GM18907 (cell line): Measurements from ENCODE around the gene ACTR6.
A peak's percentile ranks its signal among the peaks of the same experiment; 100 is the strongest.

ENCODE experiments used
- ATAC-seq: cut with Tn5 transposase; IDR thresholded peaks from one replicate; pipeline ENCODE4 v1.9.1; 2021; ENCODE audit warnings: mild to moderate bottlenecking, moderate library complexity; ENCODE audit not compliant: unreplicated experiment

The ACTR6 gene

DNA sequence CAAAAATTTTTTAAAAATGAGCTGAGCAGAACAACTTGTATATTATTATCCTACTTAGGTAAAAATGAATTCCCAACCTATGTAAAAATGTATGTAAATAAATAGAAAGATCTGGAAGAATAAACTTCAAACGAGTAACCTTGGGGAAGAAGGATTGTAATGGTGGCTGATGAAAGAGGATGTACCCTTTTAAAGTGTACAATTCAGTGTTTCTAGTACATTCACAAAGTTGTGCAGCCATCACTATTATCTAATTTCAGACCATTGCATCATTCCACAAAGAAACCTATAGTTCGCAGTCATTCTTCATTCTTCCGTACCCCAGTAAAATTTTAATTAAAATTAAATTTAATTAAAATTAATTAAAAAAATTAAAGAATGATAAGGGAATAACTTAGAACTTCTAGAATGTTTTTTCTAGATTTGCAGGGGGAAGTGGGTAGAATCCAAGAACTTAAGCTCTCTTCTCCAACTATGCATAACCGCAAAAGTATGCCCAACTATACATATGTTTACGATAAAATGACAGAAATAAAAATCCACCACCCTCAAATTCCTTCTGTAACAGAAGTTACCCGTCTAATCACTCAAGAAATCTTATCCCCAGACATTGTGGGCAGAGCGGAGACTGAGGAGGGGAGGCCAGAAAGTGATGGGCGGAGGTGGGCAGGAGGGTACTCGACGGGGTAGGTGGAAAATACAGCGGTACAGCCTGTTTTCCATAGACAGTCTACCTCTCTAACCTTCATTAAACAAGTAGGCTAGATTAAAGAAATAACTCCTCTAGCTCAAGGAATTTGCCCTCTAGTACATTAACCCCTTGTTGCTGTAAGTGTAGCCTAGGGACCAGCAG, 65.3 kb downstream of the ACTR6 start:
- peak; percentile 19 for ATAC-seq

DNA sequence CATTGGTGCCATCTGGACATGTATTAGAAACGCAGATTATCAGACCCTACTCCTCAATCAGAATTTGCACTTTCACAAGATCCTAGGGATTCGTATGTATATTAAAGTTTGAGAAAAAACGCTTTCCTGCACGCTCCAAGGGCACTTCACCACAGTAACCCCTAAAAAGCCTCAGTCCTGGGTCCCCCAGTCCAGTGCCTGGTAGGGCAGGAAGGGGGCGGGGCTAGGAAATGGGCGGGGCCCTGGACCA, 65.9 kb downstream of the ACTR6 start:
- peak; percentile 93 for ATAC-seq

DNA sequence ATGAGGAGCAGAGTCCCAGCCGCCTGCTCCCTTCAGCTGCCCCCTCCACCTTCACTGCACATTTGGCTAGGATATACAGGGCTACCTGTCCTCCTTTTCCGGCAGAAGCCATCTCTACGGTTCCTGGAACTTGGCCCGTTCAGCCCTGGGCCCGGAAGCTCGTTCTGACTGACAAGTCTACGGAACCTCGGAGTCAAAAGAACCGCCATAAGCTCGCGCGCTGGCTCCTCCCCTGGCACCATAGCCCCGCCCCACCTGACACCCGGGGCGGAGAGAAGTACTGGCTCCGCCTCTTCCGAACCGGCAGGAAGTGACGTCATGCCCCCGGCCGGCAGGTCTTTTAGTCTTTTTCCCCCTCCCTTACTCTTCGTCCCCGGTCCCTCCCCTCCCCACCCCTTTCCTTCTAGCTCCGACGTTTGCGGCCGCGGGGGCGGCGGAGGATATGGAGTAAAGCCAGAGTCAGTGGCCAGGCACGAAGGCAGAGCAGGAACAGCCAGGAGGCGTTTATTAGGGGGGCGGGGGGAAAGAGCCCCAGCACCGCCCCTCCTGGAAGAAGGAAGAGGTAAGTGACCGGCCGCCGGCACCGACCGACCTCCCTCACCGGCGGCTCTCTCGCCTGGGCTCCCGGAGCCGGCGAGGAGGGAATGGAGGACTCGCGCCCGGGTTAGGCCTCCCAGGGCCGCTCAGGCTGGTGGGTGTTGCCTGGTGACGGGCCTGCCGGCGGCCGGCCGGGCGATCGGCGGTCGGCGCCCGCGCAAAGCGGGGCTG, 66.4 kb downstream of the ACTR6 start, which contains the start of the genes DEPDC4 and SCYL2:
TSS of gene DEPDC4 (minus strand) at position 245 of the 768 bp plus-strand sequence. CDS start at position 242, 3 bp downstream.
TSS of gene SCYL2 (plus strand) at position 343 of the 768 bp plus-strand sequence. CDS start 15,794 bp downstream, outside the sequence.
- ATAC-seq = peak; percentile 96

DNA sequence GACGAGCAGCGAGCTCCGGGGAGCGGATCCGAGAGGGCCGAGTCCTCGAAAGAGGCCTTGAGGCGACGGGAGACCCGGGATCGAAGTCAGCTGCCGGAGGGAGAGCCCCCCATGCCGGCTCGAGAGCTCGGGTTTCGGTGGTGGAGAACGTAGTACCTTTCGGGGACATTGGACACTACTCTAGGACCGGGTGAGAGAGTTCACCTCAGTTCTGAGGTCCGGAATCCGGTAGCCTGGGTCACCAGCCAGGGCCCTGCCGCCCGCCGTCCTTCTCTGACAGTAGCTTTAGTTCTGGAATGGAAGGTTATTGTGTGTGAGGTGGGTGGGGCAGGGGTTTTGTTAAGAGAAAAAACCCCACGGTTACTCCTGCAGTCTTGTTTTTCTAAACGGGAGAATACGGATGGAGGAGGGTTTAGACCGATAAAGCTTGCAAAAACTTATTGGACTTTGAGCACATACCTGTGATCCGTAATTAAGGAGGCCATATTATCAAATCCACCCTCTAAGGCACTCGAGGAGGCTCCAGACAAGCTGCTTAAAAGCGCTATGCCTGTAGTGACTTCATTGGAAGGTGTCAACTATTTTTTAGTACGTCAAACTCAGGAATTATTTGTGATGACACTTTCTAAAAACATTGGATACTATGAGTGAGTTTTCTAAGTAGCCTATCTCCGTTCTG, 67.1 kb downstream of the ACTR6 start:
- peak; percentile 26 for ATAC-seq

DNA sequence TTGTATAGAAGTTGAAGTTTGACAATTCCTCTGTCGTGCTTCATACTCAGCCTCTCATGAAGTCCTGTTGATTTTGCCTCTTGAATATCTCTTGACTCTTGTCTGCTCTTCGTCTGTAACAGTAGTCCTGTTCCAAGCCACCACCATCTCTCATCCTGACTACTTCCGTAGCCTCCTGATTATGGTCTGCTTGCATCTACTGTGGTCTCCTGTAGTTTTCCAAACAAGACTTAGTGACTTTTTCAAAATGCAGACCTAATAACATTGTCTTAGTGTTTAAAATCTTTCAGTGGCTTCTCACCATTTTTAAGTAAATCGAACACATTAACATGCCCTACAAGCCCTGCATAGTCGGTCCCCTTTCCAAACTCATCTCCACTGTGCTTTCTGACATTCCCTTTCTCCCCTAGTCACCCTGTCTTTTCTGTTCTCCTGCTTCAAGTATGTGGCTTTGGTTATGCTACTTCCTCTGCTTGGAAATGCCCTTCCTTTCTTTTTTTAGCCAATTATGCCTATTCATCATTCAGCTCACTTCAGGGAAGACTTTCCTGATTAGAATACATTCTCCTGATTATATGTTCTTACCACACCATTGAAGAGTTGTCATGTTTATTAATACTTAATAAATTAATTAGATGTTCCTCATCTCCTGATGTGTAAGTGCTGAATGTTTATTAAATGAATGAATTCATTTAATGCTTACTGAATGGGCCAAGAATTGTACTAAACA, 68.4 kb downstream of the ACTR6 start:
- no peak for ATAC-seq

DNA sequence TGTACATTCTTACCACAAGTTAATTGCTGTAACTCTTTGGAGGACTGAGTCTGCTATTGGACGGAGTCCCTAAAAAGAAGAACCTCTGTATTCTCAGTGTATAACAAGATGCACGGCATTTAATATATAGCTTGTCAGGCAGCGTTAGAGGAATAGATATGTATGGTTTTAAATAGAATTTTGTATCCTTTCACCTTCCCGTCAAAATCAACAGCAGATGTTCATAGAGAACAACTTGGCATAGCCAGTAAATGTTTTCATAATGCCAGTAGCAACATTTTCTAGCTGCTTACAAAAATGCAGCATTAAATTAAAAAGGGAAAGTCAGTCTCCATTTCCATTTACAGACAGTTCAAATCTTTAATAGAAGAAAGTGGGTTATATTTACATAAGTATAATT, 73.2 kb downstream of the ACTR6 start:
- no peak for ATAC-seq
